ENCODE measurements around the gene SLC25A13. TPM values are rescaled to one million over a fixed set of nuclear protein-coding genes. Genes with fewer than 3 reads are reported as not detected.

Gene SLC25A13
- total and polyA plus RNA-seq, 2 donors (not counting 1 experiment from before 2014, with no cell fraction given), result 6.9 to 12.0 TPM

- H3K4me3 ChIP-seq (replicated peaks in 1 of 4; ENCODE audit: control extremely low read depth in 1 of 4, insufficient read depth in 1 of 4, low read depth in 3 of 4, low read length in 4 of 4), result no peak overlapping the region
- H3K9me3 ChIP-seq (ENCODE audit: control insufficient read depth, insufficient read depth, low read depth, low read length), result no peaks in the 10 kb centered on the region
- no peak overlapping the region for H2AFZ ChIP-seq (ENCODE audit: low read length)
- no peak overlapping the region for H3K27ac ChIP-seq (ENCODE audit: insufficient read depth, low read length)
- H3K4me2 ChIP-seq (ENCODE audit: extremely low read depth, insufficient read depth, low read length), result no peak overlapping the region
- DNase-seq (ENCODE audit: low read depth in 2 of 2), result no peak
- H4K20me1 ChIP-seq (ENCODE audit: control insufficient read depth, extremely low read depth, insufficient read depth, low read length), result no peaks in the 10 kb centered on the region
- H3K79me2 ChIP-seq (ENCODE audit: control insufficient read depth, insufficient read depth, low read length), result peaks cover 8% of the 10 kb centered on the region
- H3K4me1 ChIP-seq (ENCODE audit: control insufficient read depth, extremely low read depth, insufficient read depth, low read length), result no peaks in the 10 kb centered on the region
- H3K9ac ChIP-seq (ENCODE audit: insufficient read depth, low read length), result no peak overlapping the region
- no peak for TF ChIP-seq CTCF (conservative IDR thresholded peaks at IDR 0.05 in 1 of 2, IDR thresholded peaks at IDR 0.05 in 1 of 2; ENCODE audit: low read depth in 1 of 2, low read length in 2 of 2)
- TF ChIP-seq EZH2 (IDR thresholded peaks at IDR 0.05; ENCODE audit: low read length, missing control alignments), result no peak
- H3K27me3 ChIP-seq (ENCODE audit: control insufficient read depth, insufficient read depth, low read length), result no peaks in the 10 kb centered on the region
- no peaks in the 10 kb centered on the region for H3K36me3 ChIP-seq (ENCODE audit: control insufficient read depth, insufficient read depth, low read length)
These were observed 9.4 kb downstream of the SLC25A13 start for GRCh38 chr7:96312502-96312901.

GRCh38 chr7:96311967-96312366, 9.9 kb downstream of the SLC25A13 start:
- H2AFZ ChIP-seq (ENCODE audit: low read length), result no peak overlapping the region
- no peak overlapping the region for H3K4me2 ChIP-seq (ENCODE audit: extremely low read depth, insufficient read depth, low read length)
- H3K79me2 ChIP-seq (ENCODE audit: control insufficient read depth, insufficient read depth, low read length), result peaks cover 4% of the 10 kb centered on the region

GRCh38 chr7:96310110-96310509, 11.8 kb downstream of the SLC25A13 start:
- Histone ChIP-seq H3K9me3 (ENCODE audit: control insufficient read depth, insufficient read depth, low read depth, low read length) (no peaks in the 10 kb centered on the region), H2AFZ (ENCODE audit: low read length) (no peak overlapping the region), H3K27ac (ENCODE audit: insufficient read depth, low read length) (no peak overlapping the region), H3K27me3 (ENCODE audit: control insufficient read depth, insufficient read depth, low read length) (no peaks in the 10 kb centered on the region), H3K4me1 (ENCODE audit: control insufficient read depth, extremely low read depth, insufficient read depth, low read length) (no peaks in the 10 kb centered on the region), H3K9ac (ENCODE audit: insufficient read depth, low read length) (no peak overlapping the region), H3K4me3 (replicated peaks in 1 of 4; ENCODE audit: control extremely low read depth in 1 of 4, insufficient read depth in 1 of 4, low read depth in 3 of 4, low read length in 4 of 4) (no peak overlapping the region), H3K4me2 (ENCODE audit: extremely low read depth, insufficient read depth, low read length) (no peak overlapping the region), H3K36me3 (ENCODE audit: control insufficient read depth, insufficient read depth, low read length) (no peaks in the 10 kb centered on the region), H3K79me2 (ENCODE audit: control insufficient read depth, insufficient read depth, low read length) (peaks cover 5% of the 10 kb centered on the region), H4K20me1 (ENCODE audit: control insufficient read depth, extremely low read depth, insufficient read depth, low read length) (no peaks in the 10 kb centered on the region)
- peak; percentile 7 to 51 for DNase-seq (ENCODE audit: low read depth in 2 of 2)
- no peak for TF ChIP-seq EZH2 (IDR thresholded peaks at IDR 0.05; ENCODE audit: low read length, missing control alignments)
- no peak for TF ChIP-seq CTCF (conservative IDR thresholded peaks at IDR 0.05 in 1 of 2, IDR thresholded peaks at IDR 0.05 in 1 of 2; ENCODE audit: low read depth in 1 of 2, low read length in 2 of 2)

More at GRCh38 chr7:96311967-96312366, 9.9 kb downstream of the SLC25A13 start:
- TF ChIP-seq EZH2 (IDR thresholded peaks at IDR 0.05; ENCODE audit: low read length, missing control alignments) (no peak), CTCF (conservative IDR thresholded peaks at IDR 0.05 in 1 of 2, IDR thresholded peaks at IDR 0.05 in 1 of 2; ENCODE audit: low read depth in 1 of 2, low read length in 2 of 2) (no peak)
- Histone ChIP-seq H3K27me3 (ENCODE audit: control insufficient read depth, insufficient read depth, low read length) (no peaks in the 10 kb centered on the region), H3K4me3 (replicated peaks in 1 of 4; ENCODE audit: control extremely low read depth in 1 of 4, insufficient read depth in 1 of 4, low read depth in 3 of 4, low read length in 4 of 4) (no peak overlapping the region), H3K36me3 (ENCODE audit: control insufficient read depth, insufficient read depth, low read length) (no peaks in the 10 kb centered on the region), H4K20me1 (ENCODE audit: control insufficient read depth, extremely low read depth, insufficient read depth, low read length) (no peaks in the 10 kb centered on the region), H3K27ac (ENCODE audit: insufficient read depth, low read length) (no peak overlapping the region), H3K9ac (ENCODE audit: insufficient read depth, low read length) (no peak overlapping the region), H3K9me3 (ENCODE audit: control insufficient read depth, insufficient read depth, low read depth, low read length) (no peaks in the 10 kb centered on the region), H3K4me1 (ENCODE audit: control insufficient read depth, extremely low read depth, insufficient read depth, low read length) (no peaks in the 10 kb centered on the region)
- DNase-seq (ENCODE audit: low read depth in 2 of 2), result peak; percentile 20 to 49
